Measurements from ENCODE around the gene KLK7.
"Not testable (repeated sequence)": the region's sequence is repeated elsewhere in the genome, so short reads cannot be mapped to it uniquely, and the experiment has no call there.

Gene KLK7

DNA sequence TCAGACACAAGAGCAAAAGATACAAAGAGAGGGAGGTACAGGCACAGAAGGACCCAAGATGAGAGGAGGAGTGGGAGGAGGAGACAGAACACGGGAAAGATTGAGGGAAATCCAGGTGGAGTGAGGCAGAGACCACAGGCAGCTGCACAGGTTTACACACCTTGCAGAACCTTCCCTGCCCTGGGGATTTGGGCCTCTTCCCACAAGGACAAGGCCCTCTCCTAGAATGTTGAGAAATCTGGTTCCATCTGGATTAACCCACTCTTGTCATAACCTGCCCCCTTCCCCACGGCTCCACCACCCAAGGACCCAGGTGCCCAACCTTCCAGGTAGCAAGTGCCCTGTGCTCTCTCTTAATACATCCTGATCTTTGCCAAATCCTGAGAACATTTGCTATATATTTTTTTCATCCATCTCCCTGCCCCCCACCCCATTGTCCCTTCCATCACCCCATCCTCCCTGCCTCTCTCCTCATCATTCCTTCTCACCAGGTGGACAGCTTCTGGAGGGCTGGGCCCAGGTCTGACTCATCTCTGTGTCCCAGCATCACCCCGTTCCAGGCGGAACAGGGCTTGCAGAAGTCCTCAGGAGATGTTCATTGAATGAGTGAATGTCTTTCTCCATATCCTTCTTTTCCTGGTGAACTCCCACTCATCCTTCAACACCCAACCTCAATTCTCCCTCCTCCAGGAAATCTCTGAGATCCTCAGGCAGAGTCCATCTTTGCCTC is 26.5 kb upstream of the KLK7 start:
- DNase-seq: no peak

DNA sequence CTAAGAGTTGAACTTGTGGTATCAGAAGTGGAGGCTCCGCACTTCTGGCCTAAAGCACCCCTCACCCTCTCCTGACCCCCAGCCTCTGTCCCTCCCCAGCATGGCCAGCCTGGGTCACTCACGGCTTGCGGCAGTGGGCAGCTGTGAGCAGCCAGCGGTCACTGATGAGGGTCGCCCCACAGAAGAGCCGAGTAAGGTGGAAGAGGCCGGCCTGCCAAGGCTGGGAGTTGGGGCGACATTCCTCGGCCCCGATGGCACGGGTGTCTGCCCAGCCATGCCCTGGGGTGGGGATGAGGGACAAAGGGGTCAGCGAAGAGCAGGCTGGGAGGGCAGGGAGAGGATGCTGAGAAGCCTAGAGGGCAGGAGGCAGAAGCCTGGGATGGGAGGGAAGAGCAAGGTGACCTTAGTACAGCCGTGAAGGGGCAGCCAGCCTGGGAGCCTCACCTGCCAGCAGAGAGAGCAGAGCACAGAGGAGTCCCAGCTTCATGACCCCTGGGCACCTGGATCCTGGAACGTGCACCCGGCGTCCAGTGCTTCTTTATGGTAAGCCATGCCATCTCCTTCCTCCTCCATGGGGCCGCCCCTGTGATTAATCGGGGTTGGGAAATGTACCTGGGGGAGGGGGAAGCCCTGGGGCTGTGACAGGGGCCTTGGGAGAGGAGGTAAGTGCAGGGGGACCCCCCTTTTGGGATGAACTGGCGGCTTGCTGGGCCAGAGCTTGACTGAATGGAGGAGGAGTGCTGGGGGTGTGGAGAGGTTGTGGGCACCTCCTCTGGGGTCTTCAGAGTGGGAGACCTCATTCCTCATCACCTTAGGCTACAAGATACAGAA is 25.6 kb upstream of the KLK7 start:
- no peak for DNase-seq

DNA sequence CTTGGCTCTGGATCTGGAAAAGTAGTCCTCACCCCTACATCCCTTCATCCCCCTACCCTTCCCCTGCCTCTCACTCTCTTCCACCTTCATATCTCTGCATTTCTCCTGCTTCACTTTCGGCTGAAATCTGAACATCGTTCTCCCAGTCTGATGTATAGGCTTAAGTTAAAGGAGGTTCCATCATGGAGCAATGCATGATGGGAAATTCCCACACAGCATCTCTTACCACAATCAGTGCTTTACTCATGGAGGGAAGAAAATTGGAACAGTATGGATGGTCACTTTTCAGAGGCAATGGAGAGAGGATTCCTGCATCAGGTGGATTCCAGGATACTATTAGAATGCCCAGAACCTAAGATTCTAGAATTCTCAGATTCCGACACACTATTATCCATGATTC is 23.8 kb upstream of the KLK7 start:
- DNase-seq: no peak

DNA sequence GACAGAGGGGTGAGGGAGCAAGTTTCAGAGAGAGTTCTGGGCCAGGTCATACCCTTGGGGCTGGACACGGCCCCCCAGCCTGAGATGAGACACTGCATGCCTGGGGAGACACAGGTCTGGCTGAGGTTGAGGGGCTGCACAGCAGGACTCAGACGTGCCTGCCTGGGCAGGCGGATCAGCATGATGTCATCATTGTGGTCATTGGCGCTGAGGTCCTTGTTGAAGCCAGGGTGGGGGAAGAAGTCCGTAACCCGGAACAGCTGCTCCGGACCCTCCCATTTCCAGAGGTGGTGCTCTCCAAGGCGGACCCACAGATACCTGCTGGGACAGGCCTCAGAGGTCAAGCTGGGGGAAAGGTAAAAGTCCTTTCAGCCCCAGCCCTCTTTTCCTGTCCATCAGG is 22.7 kb upstream of the KLK7 start:
- DNase-seq: no peak

DNA sequence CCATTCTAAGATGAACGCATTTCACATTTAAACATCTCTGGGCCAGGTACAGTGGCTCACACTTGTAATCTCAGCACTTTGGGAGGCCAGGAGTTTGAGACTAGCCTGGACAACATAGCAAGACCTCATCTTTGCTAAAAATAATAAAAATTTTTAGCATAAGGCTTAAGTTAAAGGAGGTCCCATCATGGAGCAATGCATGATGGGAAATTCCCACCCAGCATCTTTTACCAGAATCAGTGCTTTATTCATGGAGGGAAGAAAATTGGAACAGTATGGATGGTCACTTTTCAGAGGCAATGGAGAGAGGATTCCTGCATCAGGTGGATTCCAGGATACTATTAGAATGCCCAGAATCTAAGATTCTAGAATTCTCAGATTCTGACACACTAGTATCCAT is 21.5 kb upstream of the KLK7 start:
- no peak for DNase-seq

DNA sequence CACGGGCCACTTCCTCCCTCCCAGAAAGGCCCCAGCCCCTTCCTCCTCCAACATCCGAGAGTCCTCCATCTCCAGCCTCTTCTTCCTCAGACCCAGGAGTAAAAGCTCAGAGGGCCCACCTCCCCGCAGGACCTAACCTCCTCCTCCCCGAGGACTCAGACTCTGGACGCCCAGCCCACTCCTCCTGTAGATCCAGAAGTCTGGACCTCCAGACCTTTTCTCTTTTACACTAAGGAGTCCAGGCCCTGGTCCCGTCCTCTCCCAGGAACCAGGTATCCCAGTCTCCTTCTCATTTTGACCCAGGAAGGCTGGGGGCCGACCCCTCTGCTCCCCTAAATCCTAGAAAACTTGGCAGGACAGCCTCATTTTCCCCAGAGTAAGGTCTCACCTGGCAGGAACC is 19.6 kb upstream of the KLK7 start:
- DNase-seq: no peak

DNA sequence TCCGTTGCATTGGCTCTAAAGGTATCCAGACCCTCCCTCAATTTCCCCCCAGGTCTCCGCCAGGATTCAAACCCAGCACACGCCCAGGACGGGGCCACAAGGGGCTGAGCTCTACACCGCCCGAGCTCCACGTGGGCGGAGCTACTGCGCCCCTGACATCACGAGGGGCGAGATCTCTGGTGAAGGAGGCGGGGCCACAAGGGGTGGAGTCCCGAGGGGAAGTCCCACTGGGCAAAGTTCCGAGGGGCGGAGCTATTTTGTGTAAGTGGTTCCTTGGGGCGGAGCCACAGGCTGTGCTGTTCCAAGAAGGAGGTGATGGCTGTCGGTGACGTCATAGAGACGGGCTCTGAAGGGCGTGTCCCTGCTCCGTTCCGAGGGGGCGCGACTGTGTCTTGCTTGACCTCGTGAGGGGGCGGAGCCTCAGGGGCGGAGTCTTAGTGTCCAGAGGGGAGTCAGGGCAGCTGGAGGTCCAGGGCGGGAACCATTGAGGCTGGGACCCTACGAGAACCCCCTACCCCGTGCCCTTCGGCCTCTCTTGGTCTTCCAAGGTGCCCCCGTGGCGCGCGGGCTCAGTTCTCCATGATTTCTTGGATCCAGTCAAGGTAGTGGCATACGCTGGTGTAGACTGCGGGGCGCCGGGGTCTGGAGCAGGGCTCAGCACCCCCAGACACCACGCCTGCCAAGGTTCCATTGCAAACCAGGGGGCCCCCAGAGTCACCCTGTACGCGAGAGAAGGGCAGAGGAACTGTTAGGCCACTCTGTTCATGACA is 19.0 kb upstream of the KLK7 start:
- DNase-seq: peak in 1 of 2 donors; percentile 10

DNA sequence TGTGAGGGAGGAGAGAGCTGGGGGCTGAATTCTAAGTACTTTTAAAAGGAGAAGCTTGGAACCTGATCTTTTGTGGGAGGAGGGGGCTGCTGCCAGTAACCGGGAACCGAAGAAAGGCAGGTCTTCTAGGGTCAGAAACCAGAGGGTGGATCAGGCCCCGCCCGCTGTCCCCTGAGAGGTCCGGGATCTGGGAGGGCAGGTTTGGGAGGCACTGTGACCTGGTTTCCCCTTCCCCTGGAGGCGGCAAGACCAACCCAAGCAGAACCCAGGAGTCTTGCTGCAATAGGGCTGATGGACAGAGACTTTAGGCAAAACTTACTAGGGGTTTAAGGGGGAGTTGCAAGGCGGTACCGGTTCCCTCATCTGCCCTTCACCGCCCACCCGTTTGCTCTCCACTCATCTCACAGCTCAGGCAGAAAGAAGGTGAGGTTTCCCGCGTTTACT is 18.4 kb upstream of the KLK7 start:
- DNase-seq: no peak

DNA sequence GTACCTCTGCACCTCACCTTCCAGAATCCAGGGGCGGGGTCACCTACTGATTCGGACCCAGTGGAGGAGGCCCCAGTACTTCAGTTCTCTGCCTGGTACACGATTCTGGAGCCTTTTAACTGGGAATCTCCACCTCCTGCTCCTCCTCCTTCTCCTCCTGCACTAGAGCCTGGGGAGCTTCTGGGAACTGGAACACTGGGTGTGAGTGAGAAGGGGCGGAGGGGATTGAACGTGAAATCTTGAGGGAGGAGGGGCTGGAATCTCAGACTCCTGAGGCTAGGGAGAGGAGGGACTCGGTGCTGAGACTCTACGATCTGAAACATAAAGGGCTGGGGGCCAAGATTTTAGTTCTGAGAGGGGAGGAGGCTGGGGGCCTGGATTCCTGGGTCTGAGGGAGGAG is 17.8 kb upstream of the KLK7 start, which contains the start of gene KLK8:
Gene KLK8 (minus strand): TSS at position 90 of the 400 bp plus-strand sequence. CDS start 437 bp downstream, outside the sequence.
- no peak for DNase-seq

DNA sequence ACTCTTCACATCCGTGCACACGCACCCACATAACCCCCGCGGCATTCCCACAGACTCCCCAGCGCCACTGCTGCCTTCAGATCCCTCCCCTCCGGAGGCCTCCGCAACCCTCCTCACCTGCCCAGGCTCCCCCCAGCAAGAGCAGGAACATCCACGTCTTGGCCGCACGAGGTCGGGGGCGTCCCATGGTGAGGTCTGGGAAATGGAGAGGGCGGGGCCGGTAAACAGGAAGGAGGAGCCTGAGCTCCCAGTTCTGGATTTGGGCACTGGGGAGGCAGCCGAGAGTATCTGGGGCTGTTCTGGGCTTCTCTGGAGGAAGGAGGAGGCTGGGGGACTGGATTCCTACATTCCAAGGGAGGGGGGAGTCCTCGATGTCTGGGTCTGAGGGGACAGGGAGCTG is 17.3 kb upstream of the KLK7 start:
- no peak for DNase-seq

DNA sequence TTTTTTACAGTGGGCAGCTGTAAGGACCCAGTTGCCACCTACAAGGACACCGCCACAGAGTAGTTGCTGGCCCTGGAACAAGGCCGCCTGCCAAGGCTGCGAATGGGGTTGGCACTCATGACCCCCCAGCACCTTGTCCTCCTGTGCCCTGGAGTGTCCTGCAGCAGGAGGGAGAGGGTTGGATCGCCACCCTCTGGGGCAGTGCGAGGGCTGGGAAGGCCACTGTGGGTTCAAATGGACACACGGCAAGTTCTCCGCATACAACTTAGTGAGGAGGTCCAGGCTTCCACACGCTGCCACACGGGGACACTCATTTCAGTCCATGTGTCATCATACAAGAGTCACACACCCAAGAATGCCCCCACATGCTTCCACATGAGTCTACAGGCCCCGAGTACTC is 16.7 kb upstream of the KLK7 start:
- no peak for DNase-seq

DNA sequence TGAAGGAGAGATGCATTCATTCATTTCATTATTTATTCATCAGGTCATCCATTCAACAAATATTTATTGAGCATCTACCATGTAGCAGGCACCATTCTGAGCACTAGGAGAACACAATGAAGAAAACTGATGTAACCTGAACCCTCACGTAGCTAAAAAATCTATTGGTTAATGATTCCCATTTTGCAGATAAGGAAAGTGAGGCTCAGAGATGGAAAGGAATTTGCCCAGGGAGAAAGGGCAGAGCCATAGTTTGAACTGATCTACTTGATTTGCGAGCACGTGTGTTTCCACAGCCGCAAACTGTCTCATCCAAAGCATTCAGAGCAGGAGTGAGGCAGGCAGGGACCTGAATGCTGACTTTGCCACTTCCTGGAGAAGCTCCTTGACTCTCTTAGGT is 15.0 kb upstream of the KLK7 start:
- DNase-seq: no peak

DNA sequence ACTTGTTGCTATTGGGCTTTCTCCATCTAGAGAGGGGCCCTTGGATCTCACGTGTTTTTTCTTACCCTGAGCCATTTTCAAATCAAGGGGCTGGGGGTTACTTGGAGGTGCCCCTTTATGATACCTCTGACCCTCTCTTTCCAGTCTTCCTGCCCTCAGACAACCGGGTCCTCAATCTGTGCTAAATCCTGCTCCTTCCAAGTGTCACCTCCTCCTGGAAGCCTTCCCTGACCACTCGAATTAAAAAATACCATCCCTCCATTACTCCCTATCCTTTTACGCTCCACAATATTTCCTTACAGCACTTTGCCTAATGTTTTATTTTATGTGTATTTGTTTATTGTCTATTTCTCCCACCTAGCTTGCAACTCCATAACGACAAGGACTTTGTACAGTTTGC is 14.3 kb upstream of the KLK7 start:
- DNase-seq: no peak

DNA sequence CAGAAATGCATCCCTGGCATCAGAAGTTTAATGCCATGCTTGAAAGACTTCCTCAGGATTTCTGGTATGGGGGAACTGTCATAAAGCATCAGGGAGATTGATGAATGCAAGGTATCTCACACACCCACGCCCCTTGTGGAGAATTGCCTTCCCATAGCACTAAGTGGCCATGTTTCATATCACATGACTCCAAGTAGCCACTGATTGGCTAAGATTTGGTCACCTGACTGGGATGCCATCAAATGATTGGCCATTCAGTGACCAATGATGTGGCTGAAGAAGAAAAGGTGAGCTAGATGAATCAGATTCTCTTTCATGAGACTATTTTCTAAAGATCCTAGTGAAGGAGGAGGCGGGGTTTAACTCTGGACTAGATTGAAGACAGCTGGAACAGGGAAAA is 10.4 kb upstream of the KLK7 start:
- no peak for DNase-seq

DNA sequence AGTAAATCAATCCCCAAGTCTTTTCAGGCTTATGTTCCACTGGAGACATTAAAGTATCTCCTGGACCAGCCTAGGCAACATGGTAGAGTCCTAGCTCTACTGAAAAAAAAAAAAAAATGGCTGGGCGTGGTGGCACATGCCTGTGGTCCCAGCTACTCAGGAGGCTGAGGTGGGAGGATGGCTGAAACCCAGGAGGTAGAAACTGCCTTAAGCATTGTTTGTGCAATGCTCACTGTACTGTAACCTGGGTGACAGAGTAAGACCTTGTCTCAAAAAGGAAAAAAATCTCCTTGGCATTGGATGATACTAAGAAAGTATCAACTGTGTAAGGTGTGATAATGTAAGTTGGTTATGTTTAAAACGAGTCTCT is 8.9 kb upstream of the KLK7 start:
- no peak for DNase-seq

DNA sequence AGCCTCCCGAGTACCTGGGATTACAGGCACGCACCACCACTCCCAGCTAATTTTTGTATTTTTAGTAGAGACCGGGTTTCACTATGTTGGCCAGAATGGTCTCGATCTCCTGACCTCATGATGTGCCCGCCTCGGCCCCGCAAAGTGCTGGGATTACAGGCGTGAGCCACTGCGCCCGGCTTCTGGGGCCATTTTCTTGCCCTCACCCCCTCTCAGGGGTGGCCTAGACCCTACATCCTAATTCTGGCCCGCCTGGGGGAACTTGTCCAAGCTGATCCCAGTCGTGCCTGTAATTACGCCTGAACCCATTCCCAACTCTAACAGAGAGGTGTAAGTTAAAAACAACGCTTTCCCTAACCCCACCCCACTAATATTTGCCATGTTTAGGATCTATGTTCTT is 699 bp upstream of the KLK7 start:
- not testable (repeated sequence) for DNase-seq

DNA sequence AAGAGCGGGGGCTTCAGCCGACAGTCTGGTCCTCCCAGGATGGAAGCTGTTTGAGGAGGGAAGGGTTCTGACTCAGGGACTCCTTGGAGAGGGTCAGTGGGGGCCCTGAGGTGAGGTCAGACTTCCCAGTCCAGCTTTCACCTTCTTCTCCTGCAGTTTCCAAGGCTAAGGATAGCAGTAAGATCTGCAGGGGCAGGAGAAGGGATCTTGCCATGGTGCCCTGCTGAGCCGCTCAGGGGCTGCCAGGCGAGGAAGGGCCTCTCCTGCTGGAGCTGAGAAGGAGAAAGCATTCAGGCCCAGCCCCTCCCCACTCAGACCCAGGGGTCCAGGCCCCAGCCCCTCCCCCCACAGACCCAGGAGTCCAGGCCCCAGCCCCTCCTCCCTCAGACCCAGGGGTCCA is 1.5 kb downstream of the KLK7 start:
- DNase-seq: no peak

DNA sequence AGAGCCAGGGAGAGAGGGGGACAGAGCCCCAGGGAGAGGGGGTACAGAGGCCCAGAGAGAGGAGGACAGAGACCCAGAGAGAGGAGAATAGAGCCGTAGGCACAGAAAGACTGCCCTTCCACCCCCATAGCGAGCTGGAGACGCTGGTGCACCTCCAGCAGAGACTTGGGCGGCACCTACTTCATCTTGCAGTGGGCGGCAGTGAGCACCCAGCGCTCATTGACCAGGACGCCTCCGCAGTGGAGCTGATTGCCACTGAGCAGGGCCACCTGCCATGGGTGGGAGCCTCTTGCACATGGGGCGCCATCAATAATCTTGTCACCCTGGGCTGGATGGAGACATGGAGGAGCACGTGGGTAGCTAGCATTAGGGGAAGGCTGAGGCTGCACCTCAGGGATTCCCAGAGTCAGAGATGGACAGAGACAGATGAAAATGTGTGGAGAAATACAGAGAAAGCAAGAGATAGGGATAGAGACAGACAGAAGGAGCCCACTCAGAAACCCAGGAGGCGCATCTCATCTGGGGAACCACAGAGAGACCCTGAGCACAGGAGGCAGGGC is 2.0 kb downstream of the KLK7 start:
- no peak for DNase-seq

DNA sequence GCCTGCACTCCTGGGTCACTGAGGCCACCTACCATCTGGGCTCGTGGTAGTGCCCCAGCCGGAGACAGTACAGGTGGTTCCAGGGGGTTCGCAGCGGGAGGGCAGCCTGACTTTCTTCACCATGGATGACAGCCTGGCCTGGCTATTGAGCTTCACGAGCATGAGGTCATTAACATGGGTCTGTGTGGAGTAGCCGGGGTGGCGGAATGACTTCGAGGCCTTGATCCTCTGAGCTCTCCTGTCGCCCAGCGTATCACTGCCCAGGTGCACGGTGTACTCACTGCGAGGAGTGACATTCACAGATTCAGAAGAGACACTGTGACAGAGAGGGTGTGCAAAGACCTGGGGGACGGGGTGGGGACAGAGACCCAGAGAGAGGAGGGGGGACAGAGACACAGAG is 3.5 kb downstream of the KLK7 start:
- DNase-seq: no peak

DNA sequence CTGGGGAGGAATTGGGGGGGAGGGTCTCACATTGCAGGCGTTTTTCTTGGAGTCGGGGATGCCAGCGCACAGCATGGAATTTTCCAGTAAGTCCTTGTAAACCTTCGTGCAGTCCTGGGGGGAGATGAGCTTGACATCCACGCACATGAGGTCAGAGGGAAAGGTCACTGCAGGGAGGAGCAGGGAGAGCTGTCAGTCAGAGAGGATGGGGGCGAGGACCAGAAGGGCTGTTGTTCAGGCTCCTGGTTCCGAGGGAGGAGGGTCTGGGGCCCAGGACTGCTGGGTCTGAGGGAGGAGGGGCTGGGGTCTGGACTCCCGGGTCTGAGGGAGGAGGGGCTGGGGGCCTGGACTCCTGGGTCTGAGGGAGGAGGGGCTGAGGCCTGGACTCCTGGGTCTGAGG is 4.0 kb downstream of the KLK7 start:
- DNase-seq: no peak

DNA sequence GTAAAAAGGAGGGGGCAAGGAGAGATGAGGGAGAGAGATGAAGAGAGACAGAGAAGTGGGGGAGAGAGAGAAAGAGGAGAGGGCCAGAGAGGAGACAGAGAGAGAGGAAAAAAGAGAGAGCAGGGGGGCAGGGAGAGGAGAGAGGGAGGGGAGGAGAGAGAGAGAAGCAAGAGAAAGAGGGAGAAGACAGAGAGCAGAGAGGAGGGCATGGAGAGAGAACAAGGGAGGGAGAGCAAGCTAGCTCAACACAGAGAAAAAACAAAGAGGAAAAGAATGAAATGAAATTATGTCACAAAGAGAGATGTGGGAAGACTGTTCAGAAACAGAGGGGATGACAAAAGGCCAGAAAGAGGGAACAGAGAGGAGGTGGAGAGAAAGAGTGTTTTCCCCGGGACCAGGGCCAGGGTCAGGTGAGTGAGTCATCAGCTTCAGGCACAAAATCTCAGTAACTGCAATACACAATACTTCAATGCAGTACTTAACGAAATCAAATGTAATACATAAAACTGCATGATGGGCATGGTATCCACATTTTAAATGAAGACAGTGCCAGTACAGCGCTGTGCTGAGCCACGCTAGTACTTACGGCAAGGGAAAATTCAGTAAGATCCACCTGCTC is 4.8 kb downstream of the KLK7 start:
- DNase-seq: no peak

DNA sequence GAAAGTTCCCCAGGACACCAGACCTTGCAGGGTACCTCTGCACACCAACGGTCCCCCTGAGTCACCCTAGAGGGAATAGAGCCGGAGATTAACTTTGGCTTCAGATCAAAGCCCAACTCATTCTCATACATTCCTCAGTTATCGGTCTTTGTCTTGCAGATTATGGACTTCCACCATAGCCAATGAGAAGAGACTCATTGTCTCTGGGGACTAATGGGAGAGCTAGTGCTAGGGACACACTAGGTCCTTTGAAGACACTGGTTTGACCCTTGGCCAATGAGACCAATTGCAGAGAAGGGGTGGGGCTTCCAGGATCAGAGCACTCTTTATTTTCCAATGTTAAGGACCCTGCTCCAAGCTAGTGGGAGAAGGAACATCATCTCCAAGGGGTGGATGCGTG is 6.1 kb downstream of the KLK7 start:
- DNase-seq: no peak

DNA sequence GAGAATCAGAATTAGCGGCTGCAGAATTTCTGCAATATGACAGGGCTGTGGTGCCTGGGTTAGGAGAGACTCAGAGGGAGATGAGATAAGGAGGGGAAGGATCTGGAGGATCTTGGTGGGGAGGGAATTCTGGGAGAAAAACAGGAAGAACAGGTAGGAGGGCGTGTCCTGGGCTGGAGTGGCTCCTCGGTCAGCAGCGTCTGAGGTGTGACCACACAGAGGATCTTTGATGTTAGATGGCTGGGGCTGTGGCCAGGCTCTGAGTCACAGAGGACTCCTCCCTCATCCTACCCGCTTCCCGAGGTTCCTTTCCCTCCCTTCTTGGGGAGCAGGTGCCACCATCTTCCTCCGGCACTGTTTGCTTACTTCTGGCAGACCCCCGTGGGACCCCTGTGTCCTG is 8.0 kb downstream of the KLK7 start:
- no peak for DNase-seq

Data from inflammatory macrophage (primary cell).